Keratinocyte (primary cell): ENCODE results near the gene PGK1. TPM values are rescaled to one million over a fixed set of nuclear protein-coding genes. Genes with fewer than 3 reads are reported as not detected.
"Not testable (repeated sequence)": the region's sequence is repeated elsewhere in the genome, so short reads cannot be mapped to it uniquely, and the experiment has no call there.

Source experiments
- DNase-seq: peaks from one replicate; pipeline ENCODE4 v3.0.0-alpha.2; 2011; ENCODE audit warnings: low read depth, missing footprints, low spot score
- FAIRE-seq: peaks from 2 replicates; lab custom pipeline; 2011; peaks lifted over from hg19 to GRCh38; lab: Jason Lieb, UNC
- H2AFZ ChIP-seq: 2 replicates; pipeline ENCODE4 v1.6.0; 2012; ENCODE audit warnings: low read length, control low read depth, inconsistent platforms; ENCODE audit not compliant: control insufficient read depth
- H3K27ac ChIP-seq: 2 replicates; pipeline ENCODE4 v1.5.1; 2011; ENCODE audit warnings: low read length; ENCODE audit not compliant: control insufficient read depth, insufficient read depth
- H3K27me3 ChIP-seq: 3 replicates; pipeline ENCODE4 v1.6.0; 2011; ENCODE audit warnings: low read length; ENCODE audit not compliant: control insufficient read depth, insufficient read depth; ENCODE audit errors: extremely low read depth
- H3K36me3 ChIP-seq, 2 experiments: 2 replicates in 1 of 2; 3 replicates in 1 of 2; pipeline ENCODE4 v1.5.1; 2011; ENCODE audit warnings: low read length in 2 of 2, mild to moderate bottlenecking in 1 of 2; ENCODE audit not compliant: control insufficient read depth in 2 of 2, insufficient read depth in 2 of 2; ENCODE audit errors: extremely low read depth in 1 of 2
- H3K4me1 ChIP-seq: 3 replicates; pipeline ENCODE4 v1.5.1; 2011; ENCODE audit warnings: low read length; ENCODE audit not compliant: control insufficient read depth, insufficient read depth; ENCODE audit errors: extremely low read depth
- H3K4me2 ChIP-seq: 3 replicates; pipeline ENCODE4 v1.6.0; 2011; ENCODE audit warnings: low read depth, low read length; ENCODE audit not compliant: control insufficient read depth, insufficient read depth; ENCODE audit errors: extremely low read depth
- H3K4me3 ChIP-seq, 3 experiments: fragments of 200-600 bp in 1 of 3; sonication (generic) in 1 of 3; 2 replicates in 2 of 3; 3 replicates in 1 of 3; pipeline ENCODE4 v1.5.1; 2011 to 2016; ENCODE audit warnings: low read length in 3 of 3, mild to moderate bottlenecking in 3 of 3, control low read depth in 2 of 3, inconsistent platforms in 1 of 3, low read depth in 1 of 3, mixed read lengths in 1 of 3, mixed run types in 1 of 3, moderate library complexity in 1 of 3; ENCODE audit not compliant: control insufficient read depth in 2 of 3, insufficient read depth in 2 of 3; ENCODE audit errors: extremely low read depth in 1 of 3
- H3K79me2 ChIP-seq: 2 replicates; pipeline ENCODE4 v1.6.0; 2012; ENCODE audit warnings: low read length; ENCODE audit not compliant: control insufficient read depth, insufficient read depth
- H3K9ac ChIP-seq: 3 replicates; pipeline ENCODE4 v1.6.0; 2011; ENCODE audit warnings: low read length; ENCODE audit not compliant: control insufficient read depth, insufficient read depth; ENCODE audit errors: extremely low read depth
- H3K9me1 ChIP-seq: 3 replicates; pipeline ENCODE4 v1.6.0; 2011; ENCODE audit warnings: low read length; ENCODE audit not compliant: control insufficient read depth, insufficient read depth; ENCODE audit errors: extremely low read depth
- H3K9me3 ChIP-seq: 2 replicates; pipeline ENCODE4 v1.5.1; 2012; ENCODE audit warnings: low read depth, low read length; ENCODE audit not compliant: control insufficient read depth
- H4K20me1 ChIP-seq: 3 replicates; pipeline ENCODE4 v1.6.0; 2011; ENCODE audit warnings: low read length; ENCODE audit not compliant: control insufficient read depth, insufficient read depth; ENCODE audit errors: extremely low read depth
- CTCF ChIP-seq, 3 experiments: IDR thresholded peaks in 1 of 3; conservative IDR thresholded peaks in 1 of 3; optimal IDR thresholded peaks in 1 of 3; 2 replicates in 2 of 3; 3 replicates in 1 of 3; pipeline versions ENCODE3 to v1.5.1; 2011; ENCODE audit warnings: low read length in 3 of 3, mild to moderate bottlenecking in 3 of 3, moderate library complexity in 2 of 3, control low read depth in 1 of 3, inconsistent platforms in 1 of 3; ENCODE audit not compliant: insufficient read depth in 2 of 3; ENCODE audit errors: extremely low read depth in 1 of 3
- EZH2 ChIP-seq: IDR thresholded peaks from one replicate; pipeline ENCODE4 v1.6.1; 2012; ENCODE audit warnings: inconsistent platforms, mild to moderate bottlenecking, low read length, moderate library complexity
- dilution Hi-C: fragments of 300-500 bp; cut with MboI; formaldehyde crosslinking; loops from one replicate; pipeline ENCODE4 v1.7.0; 2020; ENCODE audit warnings: low sequenced_read_pairs; ENCODE audit not compliant: extremely low pct_ligation_motif_present
- polyA plus RNA-seq, 5 experiments: library from polyadenylated mRNA; depleted of rRNA in 3 of 5; stranded (reverse) in 3 of 5; stranded (forward) in 1 of 5; unstranded in 1 of 5; fragments of >200 nt; gene quantifications; 1 replicate in 1 of 5; 2 replicates in 3 of 5; 3 replicates in 1 of 5; pipeline versions ENCODE4 v1.2.1 to v1.2.3, GENCODE V29; 2011 to 2012; ENCODE audit warnings: missing spikeins in 2 of 5, low read depth in 1 of 5, low replicate concordance in 1 of 5

The PGK1 gene
- polyA plus RNA-seq, 1 donor (not counting 4 experiments of a cell fraction or from before 2014, with no cell fraction given): 666 TPM

- no peak overlapping the region for H2AFZ ChIP-seq
- H3K4me2 ChIP-seq: no peak overlapping the region
- no peak for FAIRE-seq
- H3K27me3 ChIP-seq: no peaks in the 10 kb centered on the region
- H3K36me3 ChIP-seq: no peaks in the 10 kb centered on the region
- dilution Hi-C loops: no loop called here
- TF ChIP-seq EZH2 (no peak), CTCF (optimal IDR thresholded peaks at IDR 0.05 in 1 of 3, IDR thresholded peaks at IDR 0.05 in 1 of 3, conservative IDR thresholded peaks at IDR 0.05 in 1 of 3; ENCODE audit: extremely low read depth in 1 of 3, insufficient read depth in 2 of 3, low read length in 3 of 3) (no peak)
- no peaks in the 10 kb centered on the region for H3K9me3 ChIP-seq
- peaks cover 2% of the 10 kb centered on the region for H3K4me1 ChIP-seq
- no peaks in the 10 kb centered on the region for H3K9me1 ChIP-seq
- no peak overlapping the region for H3K4me3 ChIP-seq
- no peaks in the 10 kb centered on the region for H3K79me2 ChIP-seq
- H3K9ac ChIP-seq: no peak overlapping the region
- H3K27ac ChIP-seq: no peak overlapping the region
- H4K20me1 ChIP-seq: no peaks in the 10 kb centered on the region
- no peak for DNase-seq
Observed at GRCh38 chrX:78064152-78064551, 39.9 kb upstream of the PGK1 start.

- H3K9me1 ChIP-seq, H3K9ac ChIP-seq, H3K79me2 ChIP-seq, H3K4me3 ChIP-seq, H3K27ac ChIP-seq, H3K27me3 ChIP-seq, H3K4me2 ChIP-seq, H3K4me1 ChIP-seq, H4K20me1 ChIP-seq, H2AFZ ChIP-seq, H3K36me3 ChIP-seq, H3K9me3 ChIP-seq, dilution Hi-C loops: not testable (repeated sequence)
- FAIRE-seq (peak; percentile 29), DNase-seq (peak; percentile 13)
Observed at GRCh38 chrX:78064698-78065601, 39.1 kb upstream of the PGK1 start.
